Right ventricle myocardium inferior (tissue), 1 donor: ENCODE data around the gene TNFSF4. TPM values are rescaled to one million over a fixed set of nuclear protein-coding genes. Genes with fewer than 3 reads are reported as not detected.
A peak's percentile ranks its signal among the peaks of the same experiment; 100 is the strongest.
"Not testable (repeated sequence)": the region's sequence is repeated elsewhere in the genome, so short reads cannot be mapped to it uniquely, and the experiment has no call there.

ENCODE experiments used
- ATAC-seq: fragments of 200-7000 bp; cut with Tn5 transposase; one replicate; pipeline ENCODE4 v1.9.1; 2020; ENCODE audit warnings: mild to moderate bottlenecking, moderate library complexity
- DNase-seq: peaks from one replicate; pipeline ENCODE4 v3.0.0; 2021; ENCODE audit errors: missing footprints
- intact Hi-C: fragments of 100-400 bp; cut with DNase I; formaldehyde crosslinking; loops from one replicate; pipeline ENCODE4 v1.11.0; 2022
- total RNA-seq: library from RNA; stranded (reverse); fragmentation: NEBNext Ultra II Directional; extraction: Animal tissue kit (Norgen Biotek cat#: 25700); gene quantifications from one replicate; pipeline ENCODE4 v1.2.1, GENCODE V29; 2021
- donor health status: DM: no; HTN: yes; CAD: no; lungs with severe emphysema.

The TNFSF4 gene
- total RNA-seq, 1 donor from 2014 or later = 1.0 TPM

DNA sequence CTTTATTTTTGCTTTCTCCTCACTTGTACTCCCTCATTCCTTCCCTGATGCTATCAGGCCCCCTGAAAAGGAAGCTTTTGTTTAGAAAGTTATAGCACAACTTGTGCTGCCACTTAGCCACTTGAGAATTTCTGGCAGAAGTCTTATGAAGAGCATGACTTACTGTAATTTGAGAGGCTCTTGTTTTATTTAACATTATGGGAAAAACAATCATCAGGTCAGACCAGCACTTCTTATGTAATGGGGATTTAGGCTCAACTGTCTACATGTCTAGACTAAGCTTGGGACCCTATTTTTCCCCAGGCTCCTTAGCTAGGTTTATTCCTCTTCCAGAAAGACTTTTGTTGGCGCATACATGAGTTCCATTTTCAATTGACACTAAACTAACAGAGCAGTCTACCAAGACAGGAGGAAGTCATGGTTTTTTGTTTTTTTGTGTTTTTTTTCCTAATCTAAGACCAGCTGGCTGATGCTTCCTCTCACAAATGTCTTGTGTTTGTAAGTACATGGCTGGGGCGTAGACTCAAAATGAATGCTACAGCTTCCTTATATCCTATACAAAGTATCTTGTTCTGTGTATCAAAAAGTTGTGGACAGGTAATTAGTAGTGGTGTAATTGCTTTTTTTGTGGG is 31.5 kb downstream of the TNFSF4 start:
- no peak for DNase-seq
- ATAC-seq = no peak
- intact Hi-C loops = no loop called here

DNA sequence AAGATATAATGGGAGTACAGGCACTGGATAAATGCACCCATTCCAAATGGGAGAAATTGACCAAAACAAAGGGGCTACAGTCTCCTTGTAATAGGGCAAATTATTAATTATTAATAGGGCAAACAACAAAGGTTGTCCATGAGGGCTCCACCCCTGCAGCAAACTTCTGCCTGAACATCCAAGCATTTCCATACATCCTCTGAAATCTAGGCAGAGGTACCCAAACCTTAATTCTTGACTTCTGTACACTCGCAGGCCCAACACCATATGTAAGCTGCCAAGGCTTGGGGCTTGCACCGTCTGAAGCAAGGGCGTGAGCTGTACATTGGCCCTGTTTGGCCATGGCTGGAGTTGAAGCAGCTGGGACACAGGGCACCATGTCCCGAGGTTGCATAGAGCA is 33.7 kb downstream of the TNFSF4 start:
- DNase-seq (no peak), ATAC-seq (no peak)
- intact Hi-C loops = no loop called here

DNA sequence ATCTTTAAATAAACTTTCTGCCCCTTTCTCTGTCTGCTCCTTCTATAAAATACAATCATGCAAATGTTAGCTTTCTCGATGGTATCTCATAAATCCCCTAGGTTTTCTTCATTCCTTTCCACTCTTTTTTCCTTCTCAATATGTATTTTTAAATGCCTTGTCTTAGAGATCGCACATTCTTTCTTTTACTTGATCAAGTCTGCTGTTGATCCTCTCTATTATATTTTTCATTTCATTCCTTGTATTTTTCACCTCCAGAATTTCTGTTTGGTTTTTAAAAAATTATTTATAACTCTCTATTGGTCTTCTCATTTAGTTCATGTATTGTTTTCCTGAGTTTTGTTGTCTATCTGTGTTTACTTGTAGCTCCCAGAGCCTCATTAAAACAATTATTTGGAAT is 36.0 kb downstream of the TNFSF4 start:
- DNase-seq (no peak), ATAC-seq (no peak)
- intact Hi-C loops = no loop called here

DNA sequence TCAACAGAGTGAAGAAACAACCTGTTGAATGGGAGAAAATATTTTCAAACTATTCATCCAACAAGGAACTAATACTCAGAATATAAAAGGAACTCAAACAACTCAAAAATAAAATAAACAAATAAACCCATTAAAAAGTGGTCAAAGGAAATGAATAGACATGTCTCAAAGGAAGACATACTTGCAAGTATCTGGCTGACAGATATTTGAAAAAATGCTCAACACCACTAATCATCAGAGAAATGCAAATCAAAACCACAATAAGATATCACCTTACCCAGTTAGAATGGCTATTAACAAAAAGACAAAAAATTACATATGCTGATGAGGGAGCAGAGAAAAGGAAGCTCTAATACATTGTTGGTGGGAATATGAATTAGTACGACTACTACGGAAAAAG is 38.2 kb downstream of the TNFSF4 start:
- intact Hi-C loops = no loop called here
- no peak for ATAC-seq
- DNase-seq = no peak

DNA sequence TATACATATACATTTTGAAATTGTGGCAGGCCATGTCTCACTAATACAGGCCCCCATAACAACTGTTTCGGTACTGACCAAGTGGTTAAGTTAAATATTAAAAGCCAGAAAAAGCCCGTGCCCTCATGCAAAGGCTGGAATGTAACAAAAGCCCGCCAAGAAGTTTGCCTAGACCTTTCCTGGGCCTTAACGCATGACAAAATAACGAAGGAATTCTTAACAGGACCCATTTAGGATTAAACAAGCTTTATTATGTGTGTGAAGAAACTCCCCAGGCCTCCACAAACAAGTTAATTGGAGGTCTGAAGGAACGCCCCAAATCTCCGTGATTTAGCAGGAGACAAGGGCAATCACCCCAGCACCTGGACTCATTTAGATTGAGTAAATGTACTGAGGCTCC is 42.4 kb downstream of the TNFSF4 start:
- DNase-seq = no peak
- no peak for ATAC-seq
- intact Hi-C loops = no loop called here

DNA sequence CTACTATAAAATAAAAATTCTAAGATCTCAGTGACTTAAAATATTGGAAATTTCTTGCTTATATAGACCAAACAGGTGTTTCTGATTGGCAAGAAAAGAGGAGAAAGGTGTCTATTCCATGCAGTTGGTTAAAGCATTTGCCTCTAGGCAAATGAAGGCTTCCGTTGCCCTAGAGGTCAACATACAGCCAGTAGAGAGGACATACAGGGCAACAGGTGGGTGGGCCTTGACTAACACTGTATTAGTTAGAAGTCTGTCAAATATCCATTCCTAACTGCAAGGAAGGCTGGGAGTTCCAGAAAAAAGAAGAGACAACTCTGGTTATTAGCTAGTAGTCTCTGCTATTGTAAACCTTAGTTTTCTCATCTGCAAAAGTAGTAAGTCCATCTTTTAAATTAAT is 43.0 kb downstream of the TNFSF4 start:
- intact Hi-C loops = no loop called here
- no peak for ATAC-seq
- DNase-seq = no peak

DNA sequence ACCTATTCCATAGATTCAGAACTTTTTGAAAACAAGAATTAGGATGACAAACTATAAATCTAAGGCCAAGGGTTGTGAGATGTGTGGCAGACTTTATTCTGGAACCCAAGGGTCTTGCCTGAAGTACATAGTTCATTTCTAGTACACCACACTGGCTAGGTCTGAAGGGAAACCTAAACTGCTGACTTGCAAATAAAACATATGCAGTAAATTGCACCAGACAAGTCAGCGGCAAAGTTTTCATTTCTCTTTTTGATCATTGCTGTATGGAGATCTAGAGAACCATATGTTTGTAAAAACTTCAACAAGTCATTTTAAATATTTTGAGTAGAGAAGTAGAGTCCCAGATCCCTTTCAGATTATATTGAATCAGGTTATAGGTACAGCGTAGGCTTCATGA is 43.9 kb downstream of the TNFSF4 start:
- ATAC-seq (no peak), DNase-seq (no peak)
- intact Hi-C loops = no loop called here

DNA sequence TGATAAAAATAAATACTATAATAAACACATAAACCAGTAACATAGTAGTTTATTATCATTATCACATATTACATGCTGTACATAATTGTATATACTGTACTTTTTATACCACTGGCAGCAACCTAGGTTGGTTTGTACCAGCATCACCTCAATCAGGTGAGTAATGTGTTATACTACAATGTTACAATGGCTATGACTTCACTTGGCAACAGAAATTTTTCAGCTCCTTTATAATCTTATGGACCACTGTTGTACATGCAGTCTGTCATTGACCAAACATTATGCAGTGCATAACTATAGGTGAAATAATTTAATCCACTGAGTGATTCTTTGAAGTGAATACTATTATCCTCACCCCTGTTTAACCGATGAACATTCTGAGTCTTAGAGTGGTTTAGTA is 44.5 kb downstream of the TNFSF4 start:
- ATAC-seq = no peak
- intact Hi-C loops = no loop called here

DNA sequence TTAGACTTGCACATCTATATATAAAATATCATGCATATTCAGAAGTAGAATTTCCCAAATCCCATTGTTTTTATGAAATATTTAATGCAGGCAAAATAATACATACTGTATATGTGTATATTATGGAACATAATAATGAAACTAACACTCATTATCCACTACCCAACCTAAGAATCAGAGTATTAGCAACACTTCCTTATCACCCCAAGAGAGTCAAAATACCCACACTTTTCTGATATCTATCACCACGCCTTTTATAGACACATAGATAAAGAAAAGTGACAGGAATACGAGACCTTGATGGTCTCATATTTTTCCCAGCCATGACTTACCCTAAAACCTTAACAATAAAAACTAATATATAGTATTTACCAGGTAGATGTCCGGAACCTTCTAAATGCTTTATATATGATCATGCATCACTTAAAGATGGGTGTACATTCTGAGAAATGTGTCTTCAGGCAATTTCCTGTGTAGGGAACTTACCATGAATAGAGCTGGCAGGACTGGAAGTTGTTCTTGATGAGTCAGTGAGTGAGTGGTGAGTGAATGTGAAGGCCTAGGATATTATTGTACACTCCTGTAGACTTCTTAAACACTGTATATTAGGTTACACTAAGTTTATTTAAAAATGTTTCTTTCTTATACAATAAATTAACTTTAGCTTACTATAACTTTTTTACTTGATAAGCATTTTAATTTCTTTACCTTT is 45.5 kb downstream of the TNFSF4 start:
- DNase-seq (no peak), ATAC-seq (no peak)
- intact Hi-C loops = no loop called here

More for the DNA sequence above, 44.5 kb downstream of the TNFSF4 start:
- DNase-seq = no peak

DNA sequence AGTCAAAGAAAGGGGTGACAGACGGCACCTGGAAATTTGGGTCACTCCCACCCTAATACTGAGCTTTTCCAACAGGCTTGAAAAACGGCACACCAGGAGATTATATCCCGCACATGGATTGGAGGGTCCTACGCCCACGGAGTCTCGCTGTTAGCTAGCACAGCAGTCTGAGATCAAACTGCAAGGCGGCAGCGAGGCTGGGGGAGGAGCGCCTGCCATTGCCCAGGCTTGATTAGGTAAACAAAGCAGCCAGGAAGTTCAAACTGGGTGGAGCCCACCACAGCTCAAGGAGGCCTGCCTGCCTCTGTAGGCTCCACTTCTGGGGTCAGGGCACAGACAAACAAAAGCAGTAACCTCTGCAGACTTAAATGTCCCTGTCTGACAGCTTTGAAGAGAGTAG is 53.2 kb downstream of the TNFSF4 start:
- ATAC-seq, intact Hi-C loops, DNase-seq: not testable (repeated sequence)

DNA sequence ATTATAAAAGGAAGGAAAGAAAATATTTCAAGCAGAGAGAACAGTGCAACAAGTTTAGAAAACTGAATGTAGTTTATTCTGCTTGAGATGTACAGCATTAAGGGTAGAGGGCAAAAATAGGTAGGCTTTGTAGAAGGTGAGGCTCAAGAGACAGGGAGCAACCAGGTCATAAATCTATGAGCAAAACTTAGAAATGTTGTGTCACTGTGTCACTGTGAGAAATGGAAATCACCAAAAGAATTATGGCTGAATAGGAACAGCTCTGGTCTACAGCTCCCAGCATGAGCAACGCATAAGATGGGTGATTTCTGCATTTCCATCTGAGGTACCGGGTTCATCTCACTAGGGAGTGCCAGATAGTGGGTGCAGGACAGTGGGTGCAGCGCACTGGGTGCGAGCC is 53.6 kb downstream of the TNFSF4 start:
- ATAC-seq (no peak), DNase-seq (no peak)
- intact Hi-C loops = no loop called here

DNA sequence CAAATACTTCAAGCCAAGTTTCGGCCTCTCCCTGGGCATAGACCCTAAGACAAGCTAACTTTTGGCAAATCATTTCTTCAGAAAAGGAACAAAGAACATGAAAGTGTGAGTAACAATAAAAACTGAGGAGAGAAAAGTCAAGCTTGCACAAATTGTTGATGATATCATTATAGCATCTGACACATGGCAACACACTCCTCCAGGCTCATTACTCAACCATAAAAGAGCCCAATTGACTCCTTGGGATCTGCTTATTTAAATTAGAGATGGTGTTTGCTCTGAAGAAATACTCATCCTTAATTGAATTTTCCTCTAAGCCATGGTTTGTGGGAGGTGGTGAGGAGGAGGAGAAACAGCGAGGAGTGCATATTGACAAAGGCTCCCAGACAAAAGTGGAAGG is 54.5 kb downstream of the TNFSF4 start:
- ATAC-seq (no peak), DNase-seq (no peak)
- intact Hi-C loops = no loop called here

DNA sequence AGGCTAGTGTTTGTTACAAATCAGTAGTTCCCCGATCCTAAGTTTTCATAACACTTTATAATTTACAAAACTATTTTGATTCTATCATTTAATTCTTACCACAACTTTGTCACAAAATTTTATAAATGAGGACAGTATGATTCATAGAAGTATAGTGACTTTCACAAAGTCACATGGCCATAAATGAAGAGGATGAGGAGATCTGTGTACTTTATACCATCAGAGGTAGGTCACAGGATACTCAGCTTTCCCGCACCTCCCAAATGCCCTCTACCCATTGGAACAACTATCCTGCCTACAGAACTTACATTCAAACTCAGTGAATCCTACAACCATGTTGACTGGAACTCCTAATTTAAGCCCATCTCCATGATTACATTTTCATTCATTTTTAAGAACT is 56.3 kb downstream of the TNFSF4 start:
- DNase-seq = no peak
- intact Hi-C loops = no loop called here
- ATAC-seq = no peak

DNA sequence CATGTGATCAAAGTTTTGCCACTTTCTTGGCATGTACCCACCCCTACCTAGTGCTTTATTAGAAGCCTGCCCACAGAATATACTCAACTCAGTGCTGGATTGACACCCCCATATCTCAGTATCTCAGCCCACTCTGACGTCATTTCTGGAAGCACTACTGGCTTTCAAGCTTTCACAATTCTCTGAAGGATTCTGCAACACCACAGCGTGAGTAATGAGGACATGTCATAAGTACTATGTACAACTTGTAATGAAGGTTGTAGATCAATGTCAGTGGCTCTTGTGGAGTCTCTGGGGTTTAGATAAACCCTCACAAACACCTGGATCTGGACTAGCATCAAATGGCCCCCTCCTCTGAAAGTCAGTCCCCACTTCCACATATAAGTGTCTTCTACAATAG is 57.2 kb downstream of the TNFSF4 start:
- ATAC-seq (peak; percentile 83), DNase-seq (no peak)
- intact Hi-C loops = no loop called here

DNA sequence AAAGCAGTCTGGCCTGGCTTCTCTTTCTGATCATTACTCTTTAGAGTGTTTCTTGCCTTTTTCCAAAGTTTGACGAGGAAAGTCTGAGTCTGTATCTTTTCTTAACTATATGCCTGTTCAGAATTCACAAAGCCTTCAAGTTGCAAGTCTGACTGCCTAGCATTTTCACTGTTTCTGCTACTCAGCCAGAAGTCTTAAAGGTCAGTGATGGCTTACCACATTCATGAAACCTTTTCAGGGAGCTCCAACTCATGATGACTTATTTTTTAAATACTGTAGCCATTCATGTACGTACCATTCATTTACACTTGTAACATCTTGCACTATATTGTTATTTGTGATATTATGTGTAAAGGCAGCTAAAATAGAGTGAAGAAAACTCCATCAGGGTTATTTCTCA is 58.2 kb downstream of the TNFSF4 start:
- intact Hi-C loops = no loop called here
- no peak for ATAC-seq
- no peak for DNase-seq

DNA sequence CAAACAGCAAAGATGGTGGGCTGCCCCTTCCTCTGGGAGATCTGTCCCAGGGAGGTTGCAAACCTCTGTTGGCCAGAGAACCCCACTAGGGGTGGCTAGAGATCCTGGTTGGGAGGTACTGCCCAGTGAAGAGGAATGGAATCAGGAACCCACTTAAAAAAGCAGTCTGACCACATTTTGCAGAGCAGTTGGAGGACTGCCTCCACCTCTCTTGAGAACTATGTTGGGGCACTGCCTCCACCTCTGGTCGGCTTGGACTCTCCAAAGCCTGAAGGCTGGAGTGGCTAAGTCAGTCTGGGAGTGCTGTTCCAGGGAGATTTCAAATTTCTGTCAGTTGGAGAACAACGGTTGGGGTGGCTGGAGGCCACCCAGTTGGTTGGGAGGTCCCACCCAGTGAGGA is 58.6 kb downstream of the TNFSF4 start:
- intact Hi-C loops = no loop called here
- DNase-seq (no peak), ATAC-seq (no peak)

DNA sequence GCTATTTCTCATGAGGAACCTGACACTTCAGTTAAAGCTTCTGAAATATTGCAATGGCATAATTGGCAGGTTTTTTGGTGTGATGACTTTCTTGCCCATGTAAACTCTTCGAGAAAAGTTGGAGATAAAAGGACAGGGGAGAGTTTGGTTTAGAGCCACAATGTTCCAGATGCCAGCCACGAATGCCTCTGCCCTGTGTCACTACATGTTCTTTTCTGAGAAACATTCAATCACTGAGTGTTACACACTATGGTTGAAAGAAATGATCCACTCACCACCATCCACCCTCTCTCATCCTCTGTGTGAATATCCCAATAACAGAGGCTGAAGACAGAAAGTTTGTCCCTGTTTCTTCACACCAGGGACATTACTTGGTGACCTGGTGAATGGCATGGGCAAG is 66.4 kb downstream of the TNFSF4 start:
- DNase-seq = no peak
- no peak for ATAC-seq
- intact Hi-C loops = no loop called here

DNA sequence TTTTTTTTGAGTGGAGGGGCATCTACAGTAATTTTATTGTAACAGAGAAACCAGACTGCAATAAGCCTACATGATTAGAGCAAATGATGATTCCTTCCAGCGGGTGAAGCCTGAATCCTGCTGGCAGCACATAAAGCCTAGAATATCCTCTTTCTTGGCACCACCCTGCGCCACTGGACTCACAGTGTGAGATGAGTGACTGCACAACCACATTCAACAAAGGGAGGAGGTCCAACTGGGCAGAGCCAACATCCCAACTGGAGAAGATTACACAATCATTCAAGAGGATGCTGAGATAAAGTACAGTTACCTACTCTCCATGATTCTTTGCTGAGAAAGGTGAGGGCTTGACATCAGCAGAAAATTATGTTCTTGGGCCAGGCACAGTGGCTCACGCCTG is 67.4 kb downstream of the TNFSF4 start:
- DNase-seq (no peak), ATAC-seq (no peak)
- intact Hi-C loops = no loop called here

DNA sequence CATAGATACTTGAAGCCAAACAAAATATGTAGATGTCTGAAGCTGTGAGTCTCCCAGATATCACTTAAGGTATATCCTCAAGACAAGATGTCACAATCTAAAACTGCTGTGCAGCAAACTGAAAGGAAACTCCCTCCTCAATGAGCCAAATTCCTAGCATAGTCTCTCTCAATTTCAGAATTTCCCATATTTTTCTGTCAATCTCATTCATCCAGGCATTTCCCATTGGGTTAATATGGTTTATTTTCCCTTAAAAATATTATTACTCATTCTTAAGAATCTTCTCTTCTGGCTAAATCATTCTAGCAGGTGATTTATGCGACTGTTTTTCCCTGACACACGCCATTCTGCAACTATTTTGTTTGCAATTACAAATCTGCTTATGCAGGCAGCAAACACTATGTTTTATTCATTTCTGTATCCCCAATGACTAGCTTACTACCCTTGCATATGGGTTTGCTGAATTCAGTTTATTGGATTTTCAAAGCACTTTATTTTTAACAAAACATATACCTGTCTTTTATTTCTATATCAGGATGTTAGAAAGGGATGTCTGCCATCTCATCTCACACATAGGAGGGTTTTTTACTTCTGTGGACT is 69.9 kb downstream of the TNFSF4 start:
- no peak for ATAC-seq
- intact Hi-C loops = no loop called here
- DNase-seq = no peak

DNA sequence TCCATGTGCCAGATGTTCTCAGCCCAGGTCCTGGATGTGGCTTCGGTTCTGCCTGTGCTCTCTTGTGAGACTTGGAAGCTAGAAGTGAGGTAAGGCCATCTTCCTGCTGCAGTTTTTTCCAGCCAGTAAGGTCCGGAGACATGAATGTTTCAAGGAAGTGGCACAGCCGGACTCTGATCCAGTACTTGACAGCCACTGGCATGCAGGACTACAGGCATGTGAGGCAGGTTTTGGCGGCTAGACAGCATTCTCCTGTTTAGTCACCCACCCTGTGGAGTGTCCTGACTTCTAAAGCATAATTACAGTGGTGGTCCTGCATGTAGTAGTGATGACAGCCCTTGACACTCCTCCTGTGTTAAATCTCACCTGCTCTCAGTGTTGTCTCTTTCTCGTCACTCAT is 72.3 kb downstream of the TNFSF4 start:
- intact Hi-C loops = no loop called here
- DNase-seq (no peak), ATAC-seq (no peak)

DNA sequence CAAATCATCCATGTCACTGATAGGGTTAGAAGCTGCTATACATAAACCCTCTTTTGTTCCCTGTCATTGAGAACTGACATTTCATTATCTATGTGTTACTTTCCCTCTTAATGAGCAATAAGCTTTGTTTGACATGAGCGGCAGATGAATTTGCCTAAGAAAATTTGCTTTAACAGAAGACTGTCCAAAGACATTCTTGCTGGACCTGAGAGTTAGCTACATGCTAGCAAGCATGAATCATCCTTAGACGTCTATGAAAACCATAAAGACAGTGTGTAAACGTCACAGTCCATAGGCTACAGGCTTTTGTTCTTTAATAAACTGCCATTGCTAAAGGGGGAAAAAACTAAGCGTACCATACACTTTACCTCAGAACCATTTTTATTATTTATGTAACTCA is 73.1 kb downstream of the TNFSF4 start:
- no peak for ATAC-seq
- intact Hi-C loops = no loop called here
- DNase-seq = no peak
